WTC11 (cell line): ENCODE results near the gene EP300. TPM values are rescaled to one million over a fixed set of nuclear protein-coding genes. Genes with fewer than 3 reads are reported as not detected.

ENCODE experiments used
- ATAC-seq: fragments of 200-7000 bp; cut with Tn5 transposase; 2 replicates; pipeline ENCODE4 v1.10.0; 2021; ENCODE audit warnings: mild to moderate bottlenecking, moderate library complexity
- Bru-seq: library from RNA; stranded (reverse); fragments of 400-500 nt; gene quantifications from one replicate; lab custom pipeline; 2021; lab: Mats Ljungman, UMichigan
- CTCF ChIA-PET: fragments of 300-600 bp; sonication (Branson Sonifier 250); formaldehyde crosslinking; loops from one replicate; lab custom pipeline; 2021; ENCODE audit warnings: antibody characterized with exemption; lab: Charles Lee
- POLR2A ChIA-PET: fragments of 350-600 bp; sonication (Branson Sonifier 250); formaldehyde crosslinking; loops from one replicate; lab custom pipeline; 2021; ENCODE audit warnings: antibody characterized with exemption; lab: Charles Lee
- DNase-seq: peaks from one replicate; pipeline ENCODE4 v3.0.0; 2021; ENCODE audit warnings: low spot score
- H3K27ac Mint-ChIP-seq: 2 replicates; pipeline ENCODE4 v1.8.0; 2021; ENCODE audit warnings: mixed read lengths
- H3K27me3 Mint-ChIP-seq: 2 replicates; pipeline ENCODE4 v1.8.0; 2021; ENCODE audit warnings: low read depth, mild to moderate bottlenecking, moderate library complexity, mixed read lengths
- H3K36me3 Mint-ChIP-seq: 2 replicates; pipeline ENCODE4 v1.8.0; 2021; ENCODE audit warnings: mixed read lengths
- H3K4me1 Mint-ChIP-seq: 2 replicates; pipeline ENCODE4 v1.8.0; 2022; ENCODE audit warnings: mixed read lengths
- H3K4me3 Mint-ChIP-seq: 2 replicates; pipeline ENCODE4 v1.8.0; 2021; ENCODE audit warnings: mild to moderate bottlenecking, moderate library complexity, mixed read lengths
- H3K9me3 Mint-ChIP-seq: 2 replicates; pipeline ENCODE4 v1.8.0; 2021; ENCODE audit warnings: mixed read lengths
- ATF3 ChIP-seq: sonication (generic); formaldehyde crosslinking; conservative IDR thresholded peaks from 2 replicates; pipeline ENCODE4 v1.8.1; 2022; ENCODE audit warnings: mild to moderate bottlenecking, missing genetic modification reagents
- ETV6 ChIP-seq: sonication (generic); formaldehyde crosslinking; IDR thresholded peaks from 2 replicates; pipeline ENCODE4 v1.8.1; 2022; ENCODE audit warnings: mild to moderate bottlenecking, missing genetic modification reagents
- FOXP1 ChIP-seq: sonication (generic); formaldehyde crosslinking; IDR thresholded peaks from 2 replicates; pipeline ENCODE4 v1.8.0; 2022; ENCODE audit warnings: missing genetic modification reagents, mild to moderate bottlenecking, moderate library complexity, borderline replicate concordance
- FOXP4 ChIP-seq: sonication (generic); formaldehyde crosslinking; IDR thresholded peaks from 2 replicates; pipeline ENCODE4 v1.8.0; 2022; ENCODE audit warnings: mild to moderate bottlenecking, missing genetic modification reagents
- IRF2 ChIP-seq: sonication (generic); formaldehyde crosslinking; IDR thresholded peaks from 2 replicates; pipeline ENCODE4 v1.8.0; 2022; ENCODE audit warnings: low read depth, missing genetic modification reagents, borderline replicate concordance
- JAZF1 ChIP-seq: fragments of 250-450 bp; sonication (Bioruptor Pico); IDR thresholded peaks from 2 replicates; pipeline ENCODE4 v1.9.0; 2021; ENCODE audit warnings: moderate library complexity, mild to moderate bottlenecking, inconsistent platforms
- NFE2L1 ChIP-seq: sonication (generic); formaldehyde crosslinking; IDR thresholded peaks from 2 replicates; pipeline ENCODE4 v1.8.1; 2023; ENCODE audit warnings: missing genetic modification reagents
- PRDM15 ChIP-seq: sonication (generic); formaldehyde crosslinking; IDR thresholded peaks from 2 replicates; pipeline ENCODE4 v1.8.0; 2022; ENCODE audit warnings: missing genetic modification reagents
- PRRX2 ChIP-seq: fragments of 250-450 bp; sonication (Bioruptor Pico); IDR thresholded peaks from 2 replicates; pipeline ENCODE4 v1.8.0; 2021; ENCODE audit warnings: mild to moderate bottlenecking
- SMAD3 ChIP-seq: sonication (generic); formaldehyde crosslinking; IDR thresholded peaks from 2 replicates; pipeline ENCODE4 v1.8.0; 2022; ENCODE audit warnings: missing genetic modification reagents, mild to moderate bottlenecking, borderline replicate concordance
- SOX15 ChIP-seq: fragments of 250-450 bp; sonication (Bioruptor Pico); IDR thresholded peaks from 2 replicates; pipeline ENCODE4 v1.9.0; 2021; ENCODE audit warnings: mild to moderate bottlenecking
- TCF7 ChIP-seq: sonication (generic); formaldehyde crosslinking; IDR thresholded peaks from 2 replicates; pipeline ENCODE4 v1.8.0; 2022; ENCODE audit warnings: mild to moderate bottlenecking, low read depth, missing genetic modification reagents, moderate library complexity
- ZNF121 ChIP-seq: sonication (generic); formaldehyde crosslinking; IDR thresholded peaks from 2 replicates; pipeline ENCODE4 v1.8.0; 2023; ENCODE audit warnings: missing genetic modification reagents
- ZNF219 ChIP-seq: sonication (generic); formaldehyde crosslinking; IDR thresholded peaks from 2 replicates; pipeline ENCODE4 v1.8.0; 2023; ENCODE audit warnings: missing genetic modification reagents, mild to moderate bottlenecking, borderline replicate concordance
- ZNF232 ChIP-seq: sonication (generic); formaldehyde crosslinking; IDR thresholded peaks from 2 replicates; pipeline ENCODE4 v1.8.0; 2022; ENCODE audit warnings: mild to moderate bottlenecking, missing genetic modification reagents
- ZNF671 ChIP-seq: fragments of 250-450 bp; sonication (Bioruptor Pico); IDR thresholded peaks from 2 replicates; pipeline ENCODE4 v1.8.0; 2021; ENCODE audit warnings: mild to moderate bottlenecking
- long read RNA-seq, 3 experiments: library from RNA in 1 of 3; library from capped mRNA in 1 of 3; library from polyadenylated mRNA in 1 of 3; unstranded in 2 of 3; stranded (forward) in 1 of 3; transcript quantifications; one replicate each; pipeline ENCODE4 v2.0.0, GENCODE V29; 2021
- total RNA-seq: library from RNA; stranded (reverse); gene quantifications from 3 replicates; pipeline ENCODE4 v1.2.3, GENCODE V29; 2021
- TF ChIP-seq, protein P1 (sequence below): fragments of 250-450 bp; sonication (Bioruptor Pico); IDR thresholded peaks from 2 replicates; pipeline ENCODE4 v2.1.2; 2022; ENCODE audit warnings: mild to moderate bottlenecking, moderate library complexity
- TF ChIP-seq, protein P2 (sequence below): sonication (generic); formaldehyde crosslinking; IDR thresholded peaks from 2 replicates; pipeline ENCODE4 v1.8.0; 2022; ENCODE audit warnings: mild to moderate bottlenecking, missing genetic modification reagents
- TF ChIP-seq, protein P3 (sequence below): sonication (generic); formaldehyde crosslinking; IDR thresholded peaks from 2 replicates; pipeline ENCODE4 v1.8.1; 2022; ENCODE audit warnings: low read depth, mild to moderate bottlenecking, moderate library complexity, missing genetic modification reagents, borderline replicate concordance
- TF ChIP-seq, protein P4 (sequence below): fragments of 200-600 bp; IDR thresholded peaks from 2 replicates; pipeline ENCODE4 v1.8.0; 2022; ENCODE audit warnings: antibody characterized with exemption
- TF ChIP-seq, protein P5 (sequence below): fragments of 250-450 bp; sonication (Bioruptor Pico); IDR thresholded peaks from 2 replicates; pipeline ENCODE4 v1.9.0; 2021; ENCODE audit warnings: moderate library complexity, mild to moderate bottlenecking, inconsistent platforms, borderline replicate concordance
- TF ChIP-seq, protein P6 (sequence below): sonication (generic); formaldehyde crosslinking; IDR thresholded peaks from 2 replicates; pipeline ENCODE4 v1.8.1; 2023; ENCODE audit warnings: mild to moderate bottlenecking, missing genetic modification reagents

The EP300 gene
- 95.6 to 97.1 TPM (median 95.8 TPM) in 3 replicates for total RNA-seq
- percentile 90 among the genes with signal in this experiment for Bru-seq, nascent RNA
- long read RNA-seq, experiment 1, full-length matches to known transcripts, result 43 of 209 reads
- long read RNA-seq, experiment 1, partial matches to known transcripts, result 74 of 209 reads
- long read RNA-seq, experiment 1, other reads (novel, unspliced or antisense), result 92 of 209 reads
- long read RNA-seq, experiment 2, full-length matches to known transcripts, result 7 of 87 reads
- long read RNA-seq, experiment 2, partial matches to known transcripts, result 28 of 87 reads
- long read RNA-seq, experiment 2, other reads (novel, unspliced or antisense), result 52 of 87 reads
- long read RNA-seq, experiment 3, partial matches to known transcripts, result 1 of 1 reads
- long read RNA-seq, experiment 3, other reads (novel, unspliced or antisense), result 0 of 1 reads

GRCh38 chr22:41092023-41092817 lies at the start of gene EP300:
EP300 (plus strand) TSS chr22:41092592; CDS start chr22:41093005, 413 bp downstream.
- peak within 1 kb of the TSS; percentile 98 for H3K4me3 Mint-ChIP-seq
- POLR2A ChIA-PET, result interaction anchor here (0.8 to 3.9 kb wide), 3 partner anchors 20 to 141 kb away, joined by 5 to 30 read pairs (median 10); partner anchors contain the start of gene RBX1
- CTCF ChIA-PET, result interaction anchor here (1.8 kb wide), 1 partner anchor 169 kb away, joined by 6 read pairs; no protein-coding TSS in a partner anchor
- TF ChIP-seq FOXP4 (CRISPR knock-in tag) (no peak), JAZF1 (CRISPR knock-in tag) (no peak), SOX15 (CRISPR knock-in tag) (no peak), PRRX2 (CRISPR knock-in tag) (no peak), ZNF219 (CRISPR knock-in tag) (no peak), ZNF671 (CRISPR knock-in tag) (no peak), ETV6 (no peak), ATF3 (CRISPR knock-in tag) (no peak), SMAD3 (CRISPR knock-in tag) (no peak), ZNF232 (CRISPR knock-in tag) (no peak), TCF7 (CRISPR knock-in tag) (no peak), FOXP1 (CRISPR knock-in tag) (peak; percentile 29; the same call in 1 of the 2 replicates), NFE2L1 (CRISPR knock-in tag) (no peak), IRF2 (CRISPR knock-in tag) (no peak), PRDM15 (CRISPR knock-in tag) (no peak), ZNF121 (CRISPR knock-in tag) (no peak)
- TF ChIP-seq, protein P1, sequence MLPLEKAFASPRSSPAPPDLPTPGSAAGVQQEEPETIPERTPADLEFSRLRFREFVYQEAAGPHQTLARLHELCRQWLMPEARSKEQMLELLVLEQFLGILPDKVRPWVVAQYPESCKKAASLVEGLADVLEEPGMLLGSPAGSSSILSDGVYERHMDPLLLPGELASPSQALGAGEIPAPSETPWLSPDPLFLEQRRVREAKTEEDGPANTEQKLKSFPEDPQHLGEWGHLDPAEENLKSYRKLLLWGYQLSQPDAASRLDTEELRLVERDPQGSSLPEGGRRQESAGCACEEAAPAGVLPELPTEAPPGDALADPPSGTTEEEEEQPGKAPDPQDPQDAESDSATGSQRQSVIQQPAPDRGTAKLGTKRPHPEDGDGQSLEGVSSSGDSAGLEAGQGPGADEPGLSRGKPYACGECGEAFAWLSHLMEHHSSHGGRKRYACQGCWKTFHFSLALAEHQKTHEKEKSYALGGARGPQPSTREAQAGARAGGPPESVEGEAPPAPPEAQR (CRISPR knock-in tag), result no peak
- TF ChIP-seq, protein P2, sequence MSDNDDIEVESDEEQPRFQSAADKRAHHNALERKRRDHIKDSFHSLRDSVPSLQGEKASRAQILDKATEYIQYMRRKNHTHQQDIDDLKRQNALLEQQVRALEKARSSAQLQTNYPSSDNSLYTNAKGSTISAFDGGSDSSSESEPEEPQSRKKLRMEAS (CRISPR knock-in tag), result no peak
- TF ChIP-seq, protein P3, sequence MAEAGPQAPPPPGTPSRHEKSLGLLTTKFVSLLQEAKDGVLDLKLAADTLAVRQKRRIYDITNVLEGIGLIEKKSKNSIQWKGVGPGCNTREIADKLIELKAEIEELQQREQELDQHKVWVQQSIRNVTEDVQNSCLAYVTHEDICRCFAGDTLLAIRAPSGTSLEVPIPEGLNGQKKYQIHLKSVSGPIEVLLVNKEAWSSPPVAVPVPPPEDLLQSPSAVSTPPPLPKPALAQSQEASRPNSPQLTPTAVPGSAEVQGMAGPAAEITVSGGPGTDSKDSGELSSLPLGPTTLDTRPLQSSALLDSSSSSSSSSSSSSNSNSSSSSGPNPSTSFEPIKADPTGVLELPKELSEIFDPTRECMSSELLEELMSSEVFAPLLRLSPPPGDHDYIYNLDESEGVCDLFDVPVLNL (CRISPR knock-in tag), result no peak
- TF ChIP-seq, protein P4, sequence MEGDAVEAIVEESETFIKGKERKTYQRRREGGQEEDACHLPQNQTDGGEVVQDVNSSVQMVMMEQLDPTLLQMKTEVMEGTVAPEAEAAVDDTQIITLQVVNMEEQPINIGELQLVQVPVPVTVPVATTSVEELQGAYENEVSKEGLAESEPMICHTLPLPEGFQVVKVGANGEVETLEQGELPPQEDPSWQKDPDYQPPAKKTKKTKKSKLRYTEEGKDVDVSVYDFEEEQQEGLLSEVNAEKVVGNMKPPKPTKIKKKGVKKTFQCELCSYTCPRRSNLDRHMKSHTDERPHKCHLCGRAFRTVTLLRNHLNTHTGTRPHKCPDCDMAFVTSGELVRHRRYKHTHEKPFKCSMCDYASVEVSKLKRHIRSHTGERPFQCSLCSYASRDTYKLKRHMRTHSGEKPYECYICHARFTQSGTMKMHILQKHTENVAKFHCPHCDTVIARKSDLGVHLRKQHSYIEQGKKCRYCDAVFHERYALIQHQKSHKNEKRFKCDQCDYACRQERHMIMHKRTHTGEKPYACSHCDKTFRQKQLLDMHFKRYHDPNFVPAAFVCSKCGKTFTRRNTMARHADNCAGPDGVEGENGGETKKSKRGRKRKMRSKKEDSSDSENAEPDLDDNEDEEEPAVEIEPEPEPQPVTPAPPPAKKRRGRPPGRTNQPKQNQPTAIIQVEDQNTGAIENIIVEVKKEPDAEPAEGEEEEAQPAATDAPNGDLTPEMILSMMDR, result no peak
- TF ChIP-seq, protein P5, sequence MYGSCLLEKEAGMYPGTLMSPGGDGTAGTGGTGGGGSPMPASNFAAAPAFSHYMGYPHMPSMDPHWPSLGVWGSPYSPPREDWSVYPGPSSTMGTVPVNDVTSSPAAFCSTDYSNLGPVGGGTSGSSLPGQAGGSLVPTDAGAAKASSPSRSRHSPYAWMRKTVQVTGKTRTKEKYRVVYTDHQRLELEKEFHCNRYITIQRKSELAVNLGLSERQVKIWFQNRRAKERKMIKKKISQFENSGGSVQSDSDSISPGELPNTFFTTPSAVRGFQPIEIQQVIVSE (CRISPR knock-in tag), result no peak
- TF ChIP-seq, protein P6, sequence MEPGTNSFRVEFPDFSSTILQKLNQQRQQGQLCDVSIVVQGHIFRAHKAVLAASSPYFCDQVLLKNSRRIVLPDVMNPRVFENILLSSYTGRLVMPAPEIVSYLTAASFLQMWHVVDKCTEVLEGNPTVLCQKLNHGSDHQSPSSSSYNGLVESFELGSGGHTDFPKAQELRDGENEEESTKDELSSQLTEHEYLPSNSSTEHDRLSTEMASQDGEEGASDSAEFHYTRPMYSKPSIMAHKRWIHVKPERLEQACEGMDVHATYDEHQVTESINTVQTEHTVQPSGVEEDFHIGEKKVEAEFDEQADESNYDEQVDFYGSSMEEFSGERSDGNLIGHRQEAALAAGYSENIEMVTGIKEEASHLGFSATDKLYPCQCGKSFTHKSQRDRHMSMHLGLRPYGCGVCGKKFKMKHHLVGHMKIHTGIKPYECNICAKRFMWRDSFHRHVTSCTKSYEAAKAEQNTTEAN (CRISPR knock-in tag), result no peak

More at GRCh38 chr22:41092023-41092817, at the start of gene EP300:
- H3K4me1 Mint-ChIP-seq, result peaks cover 40% of the 10 kb centered on the region
- ATAC-seq, result peak; percentile 4; the same call in 1 of the 2 replicates
- peaks cover 21% of the 10 kb centered on the region for H3K36me3 Mint-ChIP-seq
- peak within 1 kb of the TSS; percentile 99 for H3K27ac Mint-ChIP-seq
- no peaks in the 10 kb centered on the region for H3K9me3 Mint-ChIP-seq
- no peaks in the 10 kb centered on the region for H3K27me3 Mint-ChIP-seq
- peak; percentile 69 for DNase-seq
